HG02884 (cell line): ENCODE results near the gene PPFIBP2.

ENCODE experiments used
- ATAC-seq: cut with Tn5 transposase; IDR thresholded peaks from one replicate; pipeline ENCODE4 v1.9.1; 2021; ENCODE audit warnings: mild to moderate bottlenecking, moderate library complexity; ENCODE audit not compliant: unreplicated experiment

PPFIBP2 gene

DNA sequence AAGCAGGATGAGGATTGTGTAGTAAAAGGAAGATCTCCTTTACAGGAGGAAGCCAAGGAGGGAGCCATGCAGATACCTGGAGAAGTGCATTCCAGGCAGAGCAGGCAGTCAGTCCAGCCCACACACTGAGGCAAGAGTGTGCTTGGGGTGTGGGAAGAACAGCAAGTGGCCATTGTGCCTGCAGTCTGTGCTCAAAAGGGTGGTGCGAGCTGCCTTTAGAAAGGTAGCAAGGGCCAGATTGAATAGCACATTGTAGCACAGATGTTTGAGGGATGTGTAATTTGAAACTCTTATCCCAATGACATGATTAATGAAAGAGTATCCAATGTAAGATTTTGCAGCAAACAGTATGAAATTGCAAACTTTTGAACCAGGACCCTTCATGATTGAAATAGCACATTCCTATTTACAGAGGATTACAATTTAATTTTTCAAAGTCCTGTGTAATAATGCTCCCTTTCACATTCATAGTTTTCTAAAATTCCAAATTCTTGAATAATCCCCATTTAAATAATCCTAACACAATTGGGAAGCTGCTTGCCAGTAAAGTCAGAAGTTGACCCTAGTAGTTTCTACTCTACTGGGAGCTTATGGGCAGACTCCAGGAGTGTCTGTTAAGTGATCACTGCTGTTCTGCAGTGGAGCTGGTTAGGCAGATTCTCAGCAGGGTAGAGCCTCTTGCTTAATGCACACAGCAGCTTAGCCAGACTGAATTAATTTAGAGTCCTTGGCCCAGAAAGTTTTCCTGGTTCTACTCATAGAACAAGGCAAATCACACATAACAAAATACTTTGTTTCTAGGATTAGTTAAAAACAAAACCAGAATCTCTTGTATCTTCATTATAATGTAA is 81.4 kb downstream of the PPFIBP2 start:
- no peak for ATAC-seq

DNA sequence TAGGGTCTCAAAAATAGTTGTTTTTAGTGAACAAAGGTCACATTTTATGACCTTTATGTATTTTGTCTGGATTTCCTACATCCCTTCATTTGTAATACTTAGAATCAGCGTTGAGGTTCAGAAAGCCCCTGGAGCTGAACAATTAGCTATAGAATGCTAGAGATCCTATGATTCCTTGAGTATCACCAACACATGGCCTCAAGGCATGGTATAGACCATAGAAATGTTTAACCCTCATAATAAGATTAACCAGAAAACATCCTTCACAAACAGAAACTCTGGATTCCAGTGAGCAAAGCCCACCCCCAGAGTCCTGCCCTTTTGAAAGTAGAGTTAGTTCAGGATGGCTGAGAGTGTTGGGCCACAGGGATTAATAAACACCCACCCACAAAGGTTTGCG is 82.2 kb downstream of the PPFIBP2 start:
- no peak for ATAC-seq

DNA sequence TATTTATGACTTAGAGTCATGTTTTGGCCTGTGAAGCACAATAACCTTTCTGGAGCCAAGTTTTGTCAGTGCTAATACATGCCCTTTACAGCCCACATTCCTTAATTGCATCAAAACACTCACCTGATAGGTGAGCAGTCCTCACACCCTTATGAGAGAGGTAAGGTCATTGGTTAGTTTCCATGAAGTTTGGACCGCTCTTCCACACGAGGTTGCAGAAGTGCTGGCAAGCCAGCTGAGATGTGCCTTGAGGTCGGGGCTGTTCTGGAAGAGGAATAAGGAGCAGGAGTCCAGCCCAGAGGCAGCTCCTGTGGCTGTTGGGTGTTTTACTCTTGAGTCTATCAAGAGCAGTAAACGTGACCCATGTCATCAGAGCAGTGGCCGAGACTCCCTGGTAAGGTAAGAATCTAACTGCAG is 83.2 kb downstream of the PPFIBP2 start:
- no peak for ATAC-seq

DNA sequence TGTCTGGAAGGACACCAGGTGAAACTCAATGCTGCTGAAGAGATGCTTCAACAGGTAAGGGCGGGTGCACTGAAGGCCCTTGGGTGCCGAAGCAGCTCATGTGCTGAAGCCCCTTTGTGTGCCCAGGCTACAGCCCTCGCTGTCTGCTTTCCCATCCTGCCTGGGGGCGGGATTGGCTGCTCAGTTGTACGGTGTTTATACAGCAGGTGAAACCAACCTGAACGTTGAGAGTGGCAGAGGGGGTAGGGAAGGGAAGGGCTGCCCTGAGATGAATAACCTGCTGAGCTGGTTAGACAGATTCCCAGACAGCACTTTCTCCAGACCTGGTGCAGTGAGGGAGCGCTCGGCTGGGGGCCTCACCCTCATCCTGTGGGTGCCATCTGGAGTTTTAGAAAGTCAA is 83.8 kb downstream of the PPFIBP2 start:
- ATAC-seq: no peak

DNA sequence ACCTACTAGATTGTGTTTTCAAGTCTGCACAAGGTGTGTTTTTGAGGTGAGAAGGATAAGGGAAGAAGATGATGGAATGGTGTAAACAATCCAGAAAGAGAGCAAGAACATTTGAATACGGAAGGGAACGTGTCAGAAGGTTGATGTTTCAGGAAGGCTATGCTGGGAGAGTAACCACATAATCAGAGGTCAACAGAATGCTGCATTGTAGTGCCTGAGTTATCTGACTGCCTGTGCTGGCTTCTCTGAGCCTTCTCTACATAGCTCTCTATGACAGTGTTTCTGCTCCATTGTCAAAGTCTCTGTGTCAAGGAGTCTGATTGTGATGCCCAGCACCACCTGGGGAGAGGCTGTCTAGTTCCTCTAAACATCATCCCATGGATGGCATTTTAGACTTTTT is 85.4 kb downstream of the PPFIBP2 start:
- no peak for ATAC-seq

DNA sequence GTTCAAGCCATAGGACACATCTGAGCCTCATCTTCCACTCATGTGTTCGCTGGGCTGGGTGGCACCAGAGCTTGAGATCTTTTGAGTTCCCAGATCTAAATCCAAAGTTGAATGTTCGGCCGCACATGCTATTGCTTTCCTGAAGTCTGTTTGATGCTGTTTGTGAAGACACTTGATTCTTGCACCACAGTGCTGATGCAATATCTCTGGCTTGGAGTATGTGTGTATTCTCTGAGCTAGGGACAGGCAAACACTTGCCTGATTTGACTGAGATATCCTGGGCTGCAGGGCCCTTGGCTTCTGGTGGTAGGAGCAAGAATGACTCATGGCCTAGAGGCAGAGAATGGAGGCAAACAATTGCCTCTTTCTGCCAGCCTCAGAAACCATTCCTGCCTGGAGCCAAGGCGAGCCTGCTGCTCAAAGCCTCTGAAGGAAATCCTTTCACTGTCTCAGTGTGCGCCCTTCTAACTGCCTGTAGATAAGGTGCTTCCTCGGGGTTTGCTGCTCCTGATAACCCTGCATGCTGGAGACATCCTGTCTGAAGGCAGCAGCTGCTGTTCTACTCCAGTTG is 86.5 kb downstream of the PPFIBP2 start:
- no peak for ATAC-seq

DNA sequence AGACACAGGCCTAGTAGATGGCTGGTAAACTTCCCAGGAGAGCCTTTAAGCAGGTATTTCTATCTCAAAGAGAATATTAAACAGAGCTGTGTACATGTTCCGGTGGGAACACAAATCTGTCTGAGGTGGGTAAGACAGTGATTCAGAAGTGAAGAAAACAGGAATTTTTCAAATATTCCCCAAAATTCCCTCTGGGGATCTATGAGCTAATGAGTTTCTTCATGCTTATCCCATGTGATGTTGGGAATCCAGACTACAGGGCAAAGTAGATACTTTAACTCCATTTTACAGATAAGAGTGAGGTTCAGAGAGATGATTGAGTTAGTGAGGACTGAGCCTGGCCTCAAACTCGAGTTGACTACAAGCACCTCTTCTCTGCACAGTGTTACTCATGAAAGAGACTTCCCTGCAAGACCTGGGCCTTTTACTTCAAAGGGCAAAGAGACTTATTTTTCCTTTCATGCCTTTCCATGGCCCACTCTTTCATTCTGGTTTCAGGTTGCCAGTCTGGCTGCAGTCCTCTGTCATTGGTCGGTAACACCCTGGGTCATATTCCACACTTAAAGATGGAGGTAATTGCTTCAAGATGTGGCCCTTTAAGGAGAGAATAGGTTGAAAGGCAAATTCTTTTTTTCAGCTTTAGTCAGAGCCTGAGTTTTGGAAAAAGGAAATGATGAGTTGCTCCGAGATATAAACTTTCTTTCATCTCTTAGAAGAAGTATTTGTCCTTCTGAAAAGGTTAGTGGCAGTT is 89.4 kb downstream of the PPFIBP2 start:
- ATAC-seq: no peak

DNA sequence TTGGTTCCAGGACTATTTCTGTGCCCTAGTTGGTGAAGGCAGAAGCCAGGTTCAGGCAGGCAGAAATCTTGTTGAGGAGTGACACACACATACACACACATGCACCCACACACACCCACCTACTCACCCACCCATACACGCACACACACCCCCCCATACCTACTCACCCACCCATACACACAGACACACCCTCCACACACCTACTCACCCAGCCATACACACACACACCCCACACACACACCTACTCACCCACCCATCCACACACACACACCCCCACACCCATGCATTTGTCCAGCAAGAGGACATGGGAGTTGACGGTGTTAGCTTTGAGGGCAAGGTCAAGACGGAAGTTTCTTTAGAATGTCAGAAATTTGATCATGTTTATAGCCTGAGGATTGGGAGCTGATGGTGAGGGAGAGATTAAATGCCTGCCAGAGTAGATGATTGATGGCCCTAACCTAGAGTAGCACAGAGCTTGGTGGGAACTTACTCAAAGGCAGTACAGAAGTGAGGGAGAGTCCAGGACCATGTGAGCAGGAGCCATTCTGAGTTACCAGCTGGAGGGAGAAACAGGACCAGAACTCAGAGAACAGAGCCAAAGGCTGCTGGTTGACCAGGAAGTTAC is 90.6 kb downstream of the PPFIBP2 start:
- no peak for ATAC-seq

DNA sequence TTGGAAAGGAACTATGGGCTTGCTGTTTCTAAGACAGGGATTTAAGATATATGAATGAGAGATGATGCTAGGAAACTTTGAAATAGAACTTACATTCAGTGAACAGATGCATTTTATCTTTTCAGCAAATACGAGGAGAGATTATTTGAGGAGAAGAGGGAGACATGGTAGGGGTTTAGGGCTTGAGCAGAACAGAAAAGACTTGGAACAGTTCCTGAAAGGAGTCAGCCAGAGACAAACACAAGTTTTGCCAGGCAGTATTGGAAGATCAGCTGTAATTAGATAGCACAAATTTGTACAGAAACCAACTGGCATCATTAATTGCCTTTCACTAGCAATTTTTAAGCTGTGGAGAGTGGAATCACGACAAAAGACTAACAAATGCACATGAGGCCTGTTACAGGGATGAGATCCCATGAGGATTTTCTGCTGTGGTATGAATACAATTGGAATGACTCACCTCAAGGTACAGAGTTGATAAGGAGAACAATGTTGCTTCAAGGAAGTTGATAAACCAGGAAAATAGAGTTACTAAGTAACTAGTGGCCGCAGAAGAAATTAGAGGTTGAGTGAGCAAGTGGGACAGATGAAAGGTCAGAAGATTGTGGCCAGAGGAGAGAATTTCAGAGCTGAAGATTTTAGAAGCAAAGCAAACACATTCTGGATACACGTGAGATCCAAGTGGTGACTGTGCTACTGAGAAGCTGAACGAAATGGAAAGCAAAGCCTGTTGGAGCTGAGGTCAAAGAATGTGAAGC is 91.6 kb downstream of the PPFIBP2 start:
- no peak for ATAC-seq

DNA sequence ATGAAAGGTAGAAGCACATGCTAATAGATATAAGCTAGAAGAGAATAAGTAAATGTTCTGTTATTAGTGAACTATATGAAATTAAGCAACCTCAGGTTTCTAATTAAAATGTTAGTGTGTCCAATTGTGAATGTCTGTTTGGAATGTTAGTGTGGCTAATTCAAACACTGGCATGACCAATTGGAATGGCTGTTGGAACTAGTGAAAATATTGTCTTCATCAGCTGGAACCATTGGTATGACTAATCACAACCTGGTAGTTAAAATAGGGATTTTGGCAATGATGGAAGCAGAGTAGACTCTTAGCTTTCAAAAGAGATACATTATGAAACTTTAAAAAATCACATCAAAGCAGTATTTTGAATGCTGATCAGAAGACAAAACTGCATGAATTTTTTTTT is 92.7 kb downstream of the PPFIBP2 start:
- ATAC-seq: no peak

DNA sequence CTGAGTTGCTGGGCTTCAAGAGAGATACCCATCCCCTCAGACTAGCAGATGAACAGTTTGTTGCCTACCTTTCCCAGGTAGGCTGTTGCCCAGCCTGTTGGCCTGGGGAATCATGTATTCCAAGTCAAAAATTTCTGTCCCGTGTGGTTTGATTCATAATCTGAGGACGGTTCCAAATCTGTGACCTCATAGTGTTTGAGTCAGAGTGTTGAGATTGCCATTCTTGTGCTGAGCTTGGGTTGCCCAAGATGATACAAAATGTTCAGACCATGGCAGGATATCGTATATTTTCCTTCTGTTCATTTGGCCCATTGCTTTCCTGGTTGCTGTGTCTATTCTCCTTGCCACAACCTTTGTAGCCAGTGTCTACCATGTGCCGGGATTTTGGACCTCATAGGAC is 95.2 kb downstream of the PPFIBP2 start:
- ATAC-seq: no peak

DNA sequence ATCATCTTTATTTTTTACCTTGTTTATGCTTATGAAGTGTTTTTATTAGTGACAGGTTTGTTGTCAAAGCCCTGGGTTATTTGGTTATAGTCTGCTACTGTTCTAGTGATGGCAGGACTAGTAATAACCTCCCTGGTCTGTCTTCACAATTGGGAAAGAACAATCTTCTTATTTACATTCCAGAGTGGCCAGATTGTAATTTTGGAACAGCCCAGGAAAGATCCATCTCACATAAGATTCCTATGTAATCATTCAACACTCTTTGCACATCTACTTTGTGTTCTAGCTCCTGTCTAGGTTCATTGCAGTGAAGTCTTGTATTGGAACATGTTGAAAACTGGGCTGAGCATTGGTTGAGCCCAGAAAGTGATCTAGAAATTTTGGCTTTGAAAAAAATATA is 95.7 kb downstream of the PPFIBP2 start:
- no peak for ATAC-seq

DNA sequence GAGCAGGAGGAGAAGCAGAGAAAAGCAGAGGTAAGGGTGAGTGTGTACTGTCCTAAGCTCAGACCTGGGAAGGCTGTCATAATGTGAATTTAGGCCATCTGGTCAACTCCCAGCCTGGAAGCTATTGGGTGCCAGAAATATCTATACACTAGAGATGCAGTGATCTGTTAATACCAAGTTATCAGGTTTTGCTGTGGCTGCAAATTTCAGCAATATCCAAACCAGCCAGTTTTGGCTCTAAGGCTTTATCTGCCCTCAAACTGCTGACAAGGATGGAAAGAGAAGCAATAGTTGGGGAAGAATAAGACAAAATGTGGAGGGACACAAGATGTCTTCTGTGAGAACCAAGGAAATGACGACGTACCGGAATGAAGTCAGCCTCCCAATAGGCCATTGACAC is 96.6 kb downstream of the PPFIBP2 start:
- no peak for ATAC-seq

DNA sequence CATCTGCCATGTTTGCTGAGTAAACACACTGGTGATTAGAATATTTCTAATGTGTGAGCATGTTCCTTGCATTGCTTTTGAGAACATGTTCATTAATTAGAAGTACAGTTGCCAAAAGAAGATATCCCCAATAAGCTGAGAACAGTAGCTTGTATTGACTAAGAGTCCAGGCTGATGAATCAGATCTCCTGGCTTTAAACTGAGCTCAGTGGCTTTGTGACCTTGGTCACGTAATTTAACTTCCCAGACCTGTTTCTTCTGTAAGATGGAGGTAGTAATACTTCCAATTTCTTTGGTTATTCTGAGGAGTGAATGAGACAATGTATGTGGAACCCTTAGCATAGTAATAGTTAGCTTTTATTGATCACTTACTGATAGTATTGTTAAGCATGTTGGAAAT is 97.6 kb downstream of the PPFIBP2 start:
- no peak for ATAC-seq

DNA sequence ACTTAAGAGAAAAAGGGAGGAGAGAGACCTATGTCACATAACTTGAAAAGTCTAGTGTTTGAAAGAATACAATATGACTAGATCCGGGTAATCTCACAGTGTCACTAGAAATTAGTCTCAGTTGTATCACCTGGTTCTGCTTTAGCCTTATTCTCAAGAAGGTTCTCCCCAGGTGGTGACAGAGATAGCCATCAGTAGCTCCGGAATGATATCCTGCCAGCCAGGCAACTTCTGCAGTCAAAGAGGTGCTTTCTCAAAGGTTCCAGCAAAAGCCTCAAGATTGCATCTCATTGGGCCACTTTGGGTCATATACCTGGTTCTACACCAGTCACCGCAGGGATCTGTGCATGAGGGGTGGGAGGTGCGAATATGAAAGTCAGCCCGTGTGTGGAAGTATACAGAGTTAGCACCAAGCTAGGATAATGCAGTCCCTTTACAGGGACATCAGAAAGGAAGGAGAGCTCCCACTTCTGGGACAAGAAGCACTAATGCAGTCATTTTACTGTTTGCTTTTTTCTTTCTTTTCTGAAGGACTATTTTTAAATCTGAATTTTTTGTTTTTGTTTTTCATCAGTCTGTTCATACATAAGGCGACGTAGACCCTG is 98.4 kb downstream of the PPFIBP2 start:
- ATAC-seq: no peak

DNA sequence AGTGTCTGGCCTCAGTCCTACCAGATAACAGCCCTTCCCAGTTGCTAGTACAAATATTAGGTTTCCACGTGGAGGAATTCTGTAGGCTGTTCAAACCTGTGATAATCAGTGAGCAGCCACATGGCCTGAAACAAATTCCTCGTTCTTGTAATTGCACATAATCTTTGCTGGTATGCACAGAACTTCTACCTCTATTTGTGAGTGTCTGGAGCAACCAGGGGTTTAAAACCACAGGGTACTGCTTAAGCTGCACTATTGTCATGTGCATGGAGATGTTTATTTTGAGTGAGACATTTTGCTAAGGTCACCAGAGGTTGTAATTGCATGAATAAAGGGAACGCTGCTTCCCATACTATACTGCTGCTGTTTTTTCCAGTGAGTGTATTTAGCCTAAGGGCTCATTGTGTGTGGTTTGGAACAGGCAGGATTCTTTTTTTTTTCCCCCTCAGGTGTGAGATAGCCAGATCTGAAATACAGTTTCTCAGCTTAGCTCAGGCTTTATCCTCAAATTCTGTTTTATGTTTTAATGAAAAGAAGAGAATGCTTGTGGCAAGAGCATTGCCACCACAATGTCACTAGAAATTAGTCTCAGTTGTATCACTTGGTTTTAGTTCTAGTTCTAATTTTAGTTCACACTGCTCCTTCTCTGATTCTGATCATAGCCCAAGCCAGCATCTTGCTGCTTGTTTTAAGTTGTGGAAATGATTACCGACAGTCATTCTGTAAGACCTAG is 99.0 kb downstream of the PPFIBP2 start:
- ATAC-seq: no peak

DNA sequence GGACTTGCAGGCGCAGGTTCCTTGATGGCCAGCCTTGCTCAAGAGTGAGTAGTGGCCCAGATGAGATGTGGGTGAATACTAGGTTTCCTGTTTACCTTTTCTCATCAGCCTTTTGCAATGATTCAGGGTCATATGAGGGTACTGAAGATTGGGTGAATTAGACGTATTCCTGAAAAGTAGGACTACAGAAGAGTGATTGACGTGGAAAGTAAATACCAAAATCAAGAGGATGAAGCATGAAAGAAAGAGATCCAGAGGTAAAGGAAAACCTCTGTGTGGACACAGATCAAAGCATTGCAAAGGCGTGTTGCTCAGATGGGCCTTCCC is 99.6 kb downstream of the PPFIBP2 start:
- no peak for ATAC-seq

DNA sequence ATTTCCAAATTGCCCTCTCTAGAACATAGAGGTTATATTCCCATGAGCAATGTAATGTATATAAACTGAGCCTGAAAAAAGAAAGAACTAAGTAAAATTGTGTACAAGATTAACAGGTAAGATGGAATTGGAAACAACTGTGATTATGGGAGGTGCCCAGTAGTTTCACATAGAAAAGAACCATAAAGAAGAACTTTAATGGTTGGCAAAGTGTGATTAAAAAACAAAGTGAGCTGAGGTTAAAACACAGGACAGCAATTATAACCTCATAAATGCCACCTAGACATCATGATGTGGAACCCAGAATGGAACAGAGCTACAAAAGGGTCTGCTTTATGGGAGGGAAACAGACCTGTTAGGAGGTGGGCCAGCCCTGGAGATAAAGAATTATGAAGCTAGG is 100.9 kb downstream of the PPFIBP2 start:
- no peak for ATAC-seq

DNA sequence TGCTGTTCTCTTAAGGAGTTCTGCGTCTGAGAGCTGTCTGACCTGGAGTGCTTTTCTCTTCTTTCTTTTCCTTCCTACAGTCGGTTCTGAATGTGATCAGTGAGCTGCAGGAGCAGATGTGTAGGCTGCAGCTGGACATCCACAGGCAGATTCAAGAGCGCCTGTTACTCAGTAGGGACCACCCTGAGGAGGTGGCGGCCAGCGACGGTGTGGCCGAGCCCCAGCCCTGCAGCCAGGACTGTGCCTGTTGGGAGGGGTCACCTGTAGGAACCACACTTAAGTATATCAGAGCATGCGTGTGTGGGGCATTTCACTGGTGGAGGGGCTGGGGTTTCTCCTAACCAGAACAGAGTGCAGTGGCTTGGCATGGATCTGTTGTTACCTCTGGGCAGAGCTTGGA is 103.2 kb downstream of the PPFIBP2 start:
- ATAC-seq: no peak

DNA sequence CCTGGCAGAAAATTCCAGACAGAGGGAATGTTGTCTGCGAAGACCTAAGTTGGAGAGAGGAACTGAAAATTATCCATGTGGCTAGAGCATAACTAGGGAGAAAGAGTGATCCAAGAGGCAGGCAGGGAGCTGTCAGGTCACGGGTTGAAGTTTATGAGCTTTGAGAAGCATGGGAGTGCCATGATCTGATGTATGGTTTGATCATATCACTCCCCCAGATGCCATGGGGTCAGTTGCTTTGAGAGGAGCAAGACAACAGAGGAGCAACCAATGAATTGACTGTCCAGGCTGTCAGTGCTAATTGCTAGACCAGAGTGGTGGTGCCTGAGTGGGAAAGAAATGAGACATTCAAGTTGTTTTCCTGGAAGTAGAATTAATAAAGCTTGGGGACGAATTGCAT is 105.5 kb downstream of the PPFIBP2 start:
- ATAC-seq: no peak
